Measurements from ENCODE around the gene SELENOS.

GRCh38 chr15:101303408-101303807 lies 26.1 kb upstream of the SELENOS start:
- TF ChIP-seq POLR2A (IDR thresholded peaks at IDR 0.05) (no peak), CTCF (IDR thresholded peaks at IDR 0.05) (no peak)

Measured in heart left ventricle (tissue), 13 donors.